ENCODE data around the gene PTPRG. TPM values are rescaled to one million over a fixed set of nuclear protein-coding genes. Genes with fewer than 3 reads are reported as not detected.

PTPRG gene
- total and polyA plus RNA-seq, 10 of the 15 experiments (the other 5 are each of a cell fraction or from before 2014, with no cell fraction given), result 0.29 to 20.7 (median 1.4) TPM

DNA sequence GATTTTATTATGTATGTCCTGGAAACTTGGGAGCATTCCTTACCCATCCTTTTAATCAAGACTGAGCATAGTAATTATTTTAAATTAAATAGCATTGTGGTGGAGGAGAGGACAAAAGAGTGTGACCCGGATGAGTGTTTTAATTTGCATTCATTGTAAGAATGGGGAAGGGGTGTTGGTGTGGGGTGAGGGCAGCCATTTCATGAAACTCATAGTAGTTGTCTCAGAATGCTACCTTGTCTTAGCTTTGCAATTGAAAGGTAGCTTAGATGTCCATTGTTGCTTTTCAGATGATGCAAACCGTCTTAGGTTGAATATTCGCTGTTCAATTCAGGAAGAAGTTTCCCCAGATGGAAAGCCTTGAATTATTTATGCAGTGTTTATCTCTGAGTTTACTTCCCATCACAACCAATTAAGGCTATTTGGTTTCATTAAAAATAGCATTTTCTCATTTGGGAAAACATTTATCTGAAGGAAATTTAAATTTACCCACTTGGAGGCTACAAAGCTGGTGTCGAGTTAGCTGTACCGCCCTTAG lies 483.6 kb downstream of the PTPRG start:
- H3K27ac ChIP-seq (ENCODE audit: control insufficient read depth, insufficient read depth), result no peak overlapping the region
- H3K4me3 ChIP-seq, result no peak overlapping the region
- ChIA-PET CTCF (interaction anchor here (0.7 to 1.1 kb wide), 3 partner anchors 129 to 480 kb away, joined by 3 to 4 read pairs (median 3); no protein-coding TSS in a partner anchor), RAD21 (ENCODE audit: unreplicated experiment) (interaction anchor here (1.1 kb wide), 1 partner anchor 99 kb away, joined by 3 read pairs; no protein-coding TSS in a partner anchor), SMC1A (ENCODE audit: uncharacterized antibody, unreplicated experiment) (interaction anchor here (0.8 to 1.8 kb wide), 10 partner anchors 9 to 143 kb away, joined by 3 to 8 read pairs (median 4); no protein-coding TSS in a partner anchor), POLR2A (interaction anchor here (0.5 to 1.8 kb wide), 3 partner anchors 10 to 292 kb away, joined by 3 to 6 read pairs (median 3); no protein-coding TSS in a partner anchor)
- no peaks in the 10 kb centered on the region for H4K20me1 ChIP-seq (ENCODE audit: control insufficient read depth, insufficient read depth)
- intact Hi-C loops (cut with micrococcal nuclease; ENCODE audit: unreplicated experiment), result no loop called here
- no peaks in the 10 kb centered on the region for H3K79me2 ChIP-seq (ENCODE audit: control insufficient read depth, insufficient read depth, low read length)
- DNase-seq (ENCODE audit: low read depth, low spot score) (no peak), FAIRE-seq (no peak), ATAC-seq (no peak)
- no TSS peak for BruUV-seq (replicated peaks)
- no peaks in the 10 kb centered on the region for H3K4me1 ChIP-seq (ENCODE audit: control insufficient read depth, insufficient read depth, low read length)
- H3K9me3 ChIP-seq (replicated peaks; ENCODE audit: control insufficient read depth, insufficient read depth, low read length), result no peaks in the 10 kb centered on the region
- H3K9ac ChIP-seq (ENCODE audit: control insufficient read depth, insufficient read depth, low read length), result no peak overlapping the region
- in situ Hi-C loops (cut with MboI), result no loop called here
- H2AFZ ChIP-seq (ENCODE audit: control insufficient read depth, low read depth, low read length), result no peak overlapping the region
- H3K36me3 ChIP-seq (ENCODE audit: control insufficient read depth in 2 of 2, insufficient read depth in 2 of 2, low read length in 1 of 2), result no peaks in the 10 kb centered on the region
- H3K4me2 ChIP-seq (ENCODE audit: control insufficient read depth, insufficient read depth), result no peak overlapping the region
- no peaks in the 10 kb centered on the region; a peak in 1 of 4 replicates for H3K27me3 ChIP-seq (replicated peaks in 1 of 2; ENCODE audit: control insufficient read depth in 2 of 2, insufficient read depth in 2 of 2, low read length in 1 of 2)
- WGBS (ENCODE audit: insufficient coverage, insufficient replicate concordance, low lambda C conversion rate, missing lambda C conversion rate), result 30% methylated on average over 5 of the region's 5 CpGs
- no peak for TF ChIP-seq CUX1 (IDR thresholded peaks at IDR 0.05; ENCODE audit: insufficient replicate concordance, low read depth, low read length)
- TF ChIP-seq ZNF622 (IDR thresholded peaks at IDR 0.05), result no peak
- no peak for TF ChIP-seq CHD2 (IDR thresholded peaks at IDR 0.05; ENCODE audit: borderline replicate concordance, low read depth, low read length)
- no peak for TF ChIP-seq SKIL (IDR thresholded peaks at IDR 0.05; ENCODE audit: low read depth, poor library complexity, severe bottlenecking)
- no peak for TF ChIP-seq RFX5 (IDR thresholded peaks at IDR 0.05; ENCODE audit: low read depth, low read length)
- no peak for TF ChIP-seq FOXK2 (IDR thresholded peaks at IDR 0.05)
- TF ChIP-seq KAT2A (conservative IDR thresholded peaks at IDR 0.05; ENCODE audit: control insufficient read depth, low read depth, low read length), result no peak
- TF ChIP-seq FOXM1 (IDR thresholded peaks at IDR 0.05; ENCODE audit: low read depth, low read length), result no peak
- TF ChIP-seq, protein P1, sequence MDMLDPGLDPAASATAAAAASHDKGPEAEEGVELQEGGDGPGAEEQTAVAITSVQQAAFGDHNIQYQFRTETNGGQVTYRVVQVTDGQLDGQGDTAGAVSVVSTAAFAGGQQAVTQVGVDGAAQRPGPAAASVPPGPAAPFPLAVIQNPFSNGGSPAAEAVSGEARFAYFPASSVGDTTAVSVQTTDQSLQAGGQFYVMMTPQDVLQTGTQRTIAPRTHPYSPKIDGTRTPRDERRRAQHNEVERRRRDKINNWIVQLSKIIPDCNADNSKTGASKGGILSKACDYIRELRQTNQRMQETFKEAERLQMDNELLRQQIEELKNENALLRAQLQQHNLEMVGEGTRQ (IDR thresholded peaks at IDR 0.05; ENCODE audit: borderline replicate concordance, low read depth, low read length), result no peak
- TF ChIP-seq BACH1 (IDR thresholded peaks at IDR 0.05; ENCODE audit: borderline replicate concordance), result no peak
- TF ChIP-seq MLLT1 (IDR thresholded peaks at IDR 0.05), result no peak
- no peak for TF ChIP-seq EZH2 (IDR thresholded peaks at IDR 0.05; ENCODE audit: borderline replicate concordance, control insufficient read depth, low read depth, low read length)
